ENCODE data around the gene NAB2.

- TF ChIP-seq CSDC2 (CRISPR knock-in tag; IDR thresholded peaks at IDR 0.05) = no peak
- TF ChIP-seq ZFP30 (CRISPR knock-in tag; IDR thresholded peaks at IDR 0.05) = no peak
- TF ChIP-seq OSR1 (CRISPR knock-in tag; IDR thresholded peaks at IDR 0.05) = no peak
- TF ChIP-seq TCF4 (CRISPR knock-in tag; IDR thresholded peaks at IDR 0.05; ENCODE audit: borderline replicate concordance) = no peak
- TF ChIP-seq ISL1 (CRISPR knock-in tag; IDR thresholded peaks at IDR 0.05) = no peak
- no peak for TF ChIP-seq ESRRG (CRISPR knock-in tag; IDR thresholded peaks at IDR 0.05)
- no peak for TF ChIP-seq ZNF565 (CRISPR knock-in tag; conservative IDR thresholded peaks at IDR 0.05; ENCODE audit: low read depth)
- TF ChIP-seq PATZ1 (CRISPR knock-in tag; IDR thresholded peaks at IDR 0.05; ENCODE audit: borderline replicate concordance) = no peak
- no peak for TF ChIP-seq GLIS3 (CRISPR knock-in tag; IDR thresholded peaks at IDR 0.05)
These were observed 37.6 kb downstream of the NAB2 start for GRCh38 chr12:57126561-57126960.

Measured in SK-N-SH treated with all-trans-retinoic acid at 6 μM for 48 hours (cell line).